ENCODE results near the gene TMEM139. TPM values are rescaled to one million over a fixed set of nuclear protein-coding genes. Genes with fewer than 3 reads are reported as not detected.
A peak's percentile ranks its signal among the peaks of the same experiment; 100 is the strongest.

The TMEM139 gene
- total and polyA plus RNA-seq, 10 of the 15 experiments (the other 5 are each of a cell fraction or from before 2014, with no cell fraction given): 0.31 TPM; not detected in 9

DNA sequence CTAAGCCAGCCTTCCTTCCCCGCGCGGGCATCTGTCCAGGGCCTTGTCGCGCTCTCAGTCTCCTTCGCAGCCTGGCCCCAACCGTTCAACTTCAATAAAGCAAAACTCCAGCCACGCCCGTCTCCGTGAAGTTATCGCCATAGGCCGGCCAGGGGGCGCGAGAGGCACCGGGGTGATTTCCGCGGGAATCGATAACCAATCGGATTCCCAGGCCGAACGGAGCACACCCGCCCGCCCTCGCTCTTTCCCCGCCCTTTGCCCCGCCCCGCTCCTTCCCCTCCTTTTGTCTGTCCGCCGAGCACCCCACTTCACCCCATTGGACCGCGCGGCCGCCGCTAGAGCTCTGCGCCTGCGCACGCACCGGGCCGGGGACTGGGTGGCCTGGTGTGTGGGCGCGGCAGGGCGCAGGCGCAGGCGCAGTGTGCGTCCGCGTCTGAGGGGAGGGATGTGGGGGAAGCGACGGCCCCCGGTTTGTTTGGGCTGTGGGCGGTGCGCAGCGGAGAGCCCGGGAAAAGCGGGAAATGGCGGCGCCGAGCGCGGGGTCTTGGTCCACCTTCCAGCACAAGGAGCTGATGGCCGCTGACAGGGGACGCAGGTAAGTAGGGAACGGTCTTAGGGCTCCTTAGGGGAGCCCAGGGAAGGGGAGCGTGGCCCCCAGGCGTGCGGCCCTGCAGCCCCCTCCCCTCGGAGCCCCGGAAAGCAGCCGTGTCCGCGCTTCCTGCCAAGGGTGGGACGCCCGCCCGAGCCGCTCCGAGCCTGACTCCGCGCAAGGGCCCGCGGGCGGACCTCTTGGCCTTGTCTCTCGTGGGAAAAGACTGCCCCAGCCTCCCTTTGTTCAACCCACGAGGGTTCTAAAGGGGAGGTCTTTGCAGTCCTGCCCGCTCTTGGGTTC is 3.4 kb downstream of the TMEM139 start, which contains the start of gene CASP2 (continued):
- TF ChIP-seq IRF5 (IDR thresholded peaks at IDR 0.05; ENCODE audit: borderline replicate concordance) (no peak), SUZ12 (IDR thresholded peaks at IDR 0.05; ENCODE audit: unreplicated experiment) (no peak), SUPT20H (IDR thresholded peaks at IDR 0.05; ENCODE audit: borderline replicate concordance, control insufficient read depth, low read depth, low read length) (no peak), ZNF24 (IDR thresholded peaks at IDR 0.05) (no peak), MAX (IDR thresholded peaks at IDR 0.05; ENCODE audit: low read depth, low read length) (peak; percentile 83), SIX5 (IDR thresholded peaks at IDR 0.05; ENCODE audit: low read depth, low read length, severe bottlenecking) (no peak), ASH2L (IDR thresholded peaks at IDR 0.05; ENCODE audit: borderline replicate concordance, low read depth) (peak; percentile 78; the same call in 1 of the 2 replicates), ZNF217 (IDR thresholded peaks at IDR 0.05) (0 out of 2 replicates have a peak, but pooled peaks have one; percentile 15), IKZF1 (conservative IDR thresholded peaks at IDR 0.05) (peak; percentile 99), PKNOX1 (IDR thresholded peaks at IDR 0.05) (peak; percentile 90), TCF3 (IDR thresholded peaks at IDR 0.05; ENCODE audit: borderline replicate concordance, insufficient read depth, low read depth, low read length) (0 out of 2 replicates have a peak, but pooled peaks have one; percentile 9), MXI1 (IDR thresholded peaks at IDR 0.05; ENCODE audit: low read depth, low read length) (no peak; the same call in 1 of the 2 replicates), DPF2 (IDR thresholded peaks at IDR 0.05) (peak; percentile 69), STAT1 (conservative IDR thresholded peaks at IDR 0.05) (no peak), ZNF274 (IDR thresholded peaks at IDR 0.05; ENCODE audit: insufficient read depth, insufficient read length) (no peak), NFIC (IDR thresholded peaks at IDR 0.05; ENCODE audit: low read depth, low read length) (no peak), NR2F1 (conservative IDR thresholded peaks at IDR 0.05) (no peak; the same call in none of the 2 replicates)
- TF ChIP-seq, protein P1, sequence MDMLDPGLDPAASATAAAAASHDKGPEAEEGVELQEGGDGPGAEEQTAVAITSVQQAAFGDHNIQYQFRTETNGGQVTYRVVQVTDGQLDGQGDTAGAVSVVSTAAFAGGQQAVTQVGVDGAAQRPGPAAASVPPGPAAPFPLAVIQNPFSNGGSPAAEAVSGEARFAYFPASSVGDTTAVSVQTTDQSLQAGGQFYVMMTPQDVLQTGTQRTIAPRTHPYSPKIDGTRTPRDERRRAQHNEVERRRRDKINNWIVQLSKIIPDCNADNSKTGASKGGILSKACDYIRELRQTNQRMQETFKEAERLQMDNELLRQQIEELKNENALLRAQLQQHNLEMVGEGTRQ (IDR thresholded peaks at IDR 0.05; ENCODE audit: borderline replicate concordance, low read depth, low read length): no peak
- TF ChIP-seq, protein P2, sequence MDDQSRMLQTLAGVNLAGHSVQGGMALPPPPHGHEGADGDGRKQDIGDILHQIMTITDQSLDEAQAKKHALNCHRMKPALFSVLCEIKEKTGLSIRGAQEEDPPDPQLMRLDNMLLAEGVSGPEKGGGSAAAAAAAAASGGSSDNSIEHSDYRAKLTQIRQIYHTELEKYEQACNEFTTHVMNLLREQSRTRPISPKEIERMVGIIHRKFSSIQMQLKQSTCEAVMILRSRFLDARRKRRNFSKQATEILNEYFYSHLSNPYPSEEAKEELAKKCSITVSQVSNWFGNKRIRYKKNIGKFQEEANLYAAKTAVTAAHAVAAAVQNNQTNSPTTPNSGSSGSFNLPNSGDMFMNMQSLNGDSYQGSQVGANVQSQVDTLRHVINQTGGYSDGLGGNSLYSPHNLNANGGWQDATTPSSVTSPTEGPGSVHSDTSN (IDR thresholded peaks at IDR 0.05; ENCODE audit: insufficient replicate concordance, low read depth, low read length): peak; percentile 62
- TF ChIP-seq, protein P3, sequence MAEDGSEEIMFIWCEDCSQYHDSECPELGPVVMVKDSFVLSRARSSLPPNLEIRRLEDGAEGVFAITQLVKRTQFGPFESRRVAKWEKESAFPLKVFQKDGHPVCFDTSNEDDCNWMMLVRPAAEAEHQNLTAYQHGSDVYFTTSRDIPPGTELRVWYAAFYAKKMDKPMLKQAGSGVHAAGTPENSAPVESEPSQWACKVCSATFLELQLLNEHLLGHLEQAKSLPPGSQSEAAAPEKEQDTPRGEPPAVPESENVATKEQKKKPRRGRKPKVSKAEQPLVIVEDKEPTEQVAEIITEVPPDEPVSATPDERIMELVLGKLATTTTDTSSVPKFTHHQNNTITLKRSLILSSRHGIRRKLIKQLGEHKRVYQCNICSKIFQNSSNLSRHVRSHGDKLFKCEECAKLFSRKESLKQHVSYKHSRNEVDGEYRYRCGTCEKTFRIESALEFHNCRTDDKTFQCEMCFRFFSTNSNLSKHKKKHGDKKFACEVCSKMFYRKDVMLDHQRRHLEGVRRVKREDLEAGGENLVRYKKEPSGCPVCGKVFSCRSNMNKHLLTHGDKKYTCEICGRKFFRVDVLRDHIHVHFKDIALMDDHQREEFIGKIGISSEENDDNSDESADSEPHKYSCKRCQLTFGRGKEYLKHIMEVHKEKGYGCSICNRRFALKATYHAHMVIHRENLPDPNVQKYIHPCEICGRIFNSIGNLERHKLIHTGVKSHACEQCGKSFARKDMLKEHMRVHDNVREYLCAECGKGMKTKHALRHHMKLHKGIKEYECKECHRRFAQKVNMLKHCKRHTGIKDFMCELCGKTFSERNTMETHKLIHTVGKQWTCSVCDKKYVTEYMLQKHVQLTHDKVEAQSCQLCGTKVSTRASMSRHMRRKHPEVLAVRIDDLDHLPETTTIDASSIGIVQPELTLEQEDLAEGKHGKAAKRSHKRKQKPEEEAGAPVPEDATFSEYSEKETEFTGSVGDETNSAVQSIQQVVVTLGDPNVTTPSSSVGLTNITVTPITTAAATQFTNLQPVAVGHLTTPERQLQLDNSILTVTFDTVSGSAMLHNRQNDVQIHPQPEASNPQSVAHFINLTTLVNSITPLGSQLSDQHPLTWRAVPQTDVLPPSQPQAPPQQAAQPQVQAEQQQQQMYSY (CRISPR knock-in tag; IDR thresholded peaks at IDR 0.05): no peak

Measured in GM12878 (cell line).